HepG2 (cell line): ENCODE measurements around the gene XPC. TPM values are rescaled to one million over a fixed set of nuclear protein-coding genes. Genes with fewer than 3 reads are reported as not detected.

Experiments used
- ATAC-seq: fragments of 200-7000 bp; cut with Tn5 transposase; 3 replicates; pipeline ENCODE4 v1.9.1; 2020; ENCODE audit warnings: mild to moderate bottlenecking, moderate library complexity
- BruUV-seq: library from RNA; stranded (reverse); fragments of 400-500 nt; replicated peaks from 2 replicates; lab custom pipeline; 2021; lab: Mats Ljungman, UMichigan
- CTCF ChIA-PET: fragments of 300-600 bp; formaldehyde crosslinking; extraction: SDS; loops from one replicate; lab custom pipeline; 2021; ENCODE audit warnings: low total read pairs, inconsistent platforms, low intra/inter-chr PET ratio; lab: Yijun Ruan, JAX
- POLR2A ChIA-PET: fragments of 350-600 bp; sonication (Branson Sonifier 250); formaldehyde crosslinking; loops from one replicate; lab custom pipeline; 2020; ENCODE audit warnings: antibody characterized with exemption, inconsistent platforms; lab: Yijun Ruan, JAX
- DNase-seq: peaks from one replicate; pipeline ENCODE4 v3.0.0-alpha.2; 2015; ENCODE audit warnings: low spot score
- FAIRE-seq: peaks from 3 replicates; lab custom pipeline; 2011; peaks lifted over from hg19 to GRCh38; lab: Jason Lieb, UNC
- H2AFZ ChIP-seq: one replicate; pipeline ENCODE4 v1.6.1; 2011; ENCODE audit warnings: low read length, inconsistent platforms
- H3K27ac ChIP-seq: fragments of 300-600 bp; 3 replicates; pipeline ENCODE4 v1.8.0; 2011; ENCODE audit warnings: mixed run types, mild to moderate bottlenecking, mixed read lengths, low read length, inconsistent platforms; ENCODE audit not compliant: insufficient read depth; ENCODE audit errors: extremely low read length
- H3K27me3 ChIP-seq, 2 experiments: fragments of 200-600 bp in 1 of 2; 2 replicates in 1 of 2; 3 replicates in 1 of 2; pipeline versions ENCODE4 v1.6.0 to v1.8.0; 2011; ENCODE audit warnings: low read length in 2 of 2, mild to moderate bottlenecking in 2 of 2, moderate library complexity in 2 of 2, inconsistent platforms in 1 of 2; ENCODE audit not compliant: insufficient read depth in 2 of 2, control insufficient read depth in 1 of 2
- H3K36me3 ChIP-seq, 2 experiments: fragments of 200-600 bp in 1 of 2; replicated peaks in 1 of 2; 2 replicates in 1 of 2; 3 replicates in 1 of 2; pipeline versions ENCODE4 v1.5.1 to v1.8.0; 2011; ENCODE audit warnings: low read length in 2 of 2, inconsistent platforms in 1 of 2; ENCODE audit not compliant: insufficient read depth in 2 of 2, control insufficient read depth in 1 of 2
- H3K4me1 ChIP-seq: 2 replicates; pipeline ENCODE4 v1.5.1; 2012; ENCODE audit warnings: low read length, inconsistent platforms; ENCODE audit not compliant: insufficient read depth
- H3K4me2 ChIP-seq: 2 replicates; pipeline ENCODE4 v1.6.0; 2011; ENCODE audit warnings: low read depth, low read length, inconsistent platforms
- H3K4me3 ChIP-seq, 3 experiments: fragments of 200-600 bp in 1 of 3; sonication (generic), shearing (Covaris generic) in 1 of 3; replicated peaks in 1 of 3; 2 replicates each; pipeline ENCODE4 v1.5.1; 2011 to 2016; ENCODE audit warnings: low read length in 3 of 3, inconsistent platforms in 2 of 3, low read depth in 2 of 3, mild to moderate bottlenecking in 2 of 3, control low read depth in 1 of 3, mixed read lengths in 1 of 3; ENCODE audit not compliant: insufficient read depth in 1 of 3
- H3K79me2 ChIP-seq: one replicate; pipeline ENCODE4 v1.6.1; 2011; ENCODE audit warnings: low read length, inconsistent platforms; ENCODE audit not compliant: insufficient read depth
- H3K9ac ChIP-seq: 2 replicates; pipeline ENCODE4 v1.6.0; 2011; ENCODE audit warnings: mild to moderate bottlenecking, low read depth, low read length, inconsistent platforms; ENCODE audit not compliant: insufficient read depth
- H3K9me3 ChIP-seq: 2 replicates; pipeline ENCODE4 v1.5.1; 2012; ENCODE audit warnings: mild to moderate bottlenecking, low read length
- H4K20me1 ChIP-seq: 2 replicates; pipeline ENCODE4 v1.6.0; 2011; ENCODE audit warnings: inconsistent platforms, mild to moderate bottlenecking, low read length, moderate library complexity; ENCODE audit not compliant: insufficient read depth
- AGO2 ChIP-seq: fragments of 200-400 bp; formaldehyde crosslinking; optimal IDR thresholded peaks from 2 replicates; pipeline ENCODE3; 2017; ENCODE audit warnings: mild to moderate bottlenecking, low read depth, low read length, moderate library complexity
- EHMT2 ChIP-seq: fragments of 200-600 bp; sonication (generic); IDR thresholded peaks from 2 replicates; pipeline ENCODE4 v1.7.0; 2017; ENCODE audit warnings: antibody characterized with exemption, low read depth, low read length, borderline replicate concordance
- MXI1 ChIP-seq: IDR thresholded peaks from 3 replicates; pipeline ENCODE4 v1.6.1; 2012; ENCODE audit warnings: low read depth, low read length, inconsistent platforms, borderline replicate concordance
- ONECUT2 ChIP-seq: sonication (generic); formaldehyde crosslinking; IDR thresholded peaks from 2 replicates; pipeline ENCODE4 v1.4.0; 2020; ENCODE audit warnings: missing genetic modification reagents
- STAG1 ChIP-seq: sonication (generic); formaldehyde crosslinking; IDR thresholded peaks from 2 replicates; pipeline ENCODE4 v1.4.0; 2020; ENCODE audit warnings: missing genetic modification reagents
- ZFP36 ChIP-seq: fragments of 150-350 bp; IDR thresholded peaks from 2 replicates; pipeline ENCODE4 v1.6.1; 2018; ENCODE audit warnings: borderline replicate concordance, low read length, low read depth; ENCODE audit not compliant: partially characterized antibody
- ZNF292 ChIP-seq: sonication (generic); formaldehyde crosslinking; IDR thresholded peaks from 2 replicates; pipeline ENCODE4 v1.8.1; 2022; ENCODE audit warnings: mild to moderate bottlenecking, low read depth, missing genetic modification reagents, borderline replicate concordance
- ZNF768 ChIP-seq: sonication (generic); formaldehyde crosslinking; IDR thresholded peaks from 2 replicates; pipeline ENCODE4 v1.4.0; 2020; ENCODE audit warnings: missing genetic modification reagents
- WGBS: methylation state at CpG from one replicate; pipeline ENCODE4 v1.1.6; 2017; ENCODE audit warnings: low lambda C conversion rate; 5-methylcytosine and 5-hydroxymethylcytosine counted together
- in situ Hi-C: cut with HindIII; loops from 2 replicates; pipeline ENCODE4 v1.10.0; 2017; ENCODE audit warnings: low pct_unique_long_range_greater_than_20kb; ENCODE audit not compliant: extremely low pct_ligation_motif_present
- intact Hi-C: fragments of 100-400 bp; cut with micrococcal nuclease; formaldehyde crosslinking; loops from one replicate; pipeline ENCODE4 v1.10.0; 2022; ENCODE audit not compliant: unreplicated experiment
- polyA plus RNA-seq, 8 experiments: library from polyadenylated mRNA; depleted of rRNA in 3 of 8; stranded (reverse) in 7 of 8; unstranded in 1 of 8; fragments of >200 nt; fragmentation: Illumina TruSeq in 4 of 8; extraction: Trizol in 4 of 8; gene quantifications; 2 replicates each; pipeline versions ENCODE4 v1.2.1 to v1.2.3, GENCODE V29; 2011 to 2016; ENCODE audit warnings: low read depth in 4 of 8, missing spikeins in 1 of 8, mixed read lengths in 1 of 8; ENCODE audit not compliant: insufficient read depth in 1 of 8
- total RNA-seq, 5 experiments: library from RNA; depleted of rRNA; stranded (reverse); fragments of >200 nt; fragmentation: Illumina TruSeq; extraction: Trizol; gene quantifications; 2 replicates each; pipeline ENCODE4 v1.2.3, GENCODE V29; 2016; ENCODE audit warnings: low read depth in 1 of 5
- TF ChIP-seq, protein P1 (sequence below): sonication (generic); formaldehyde crosslinking; IDR thresholded peaks from 2 replicates; pipeline ENCODE4 v1.5.0; 2020; ENCODE audit warnings: mild to moderate bottlenecking, missing genetic modification reagents, moderate library complexity
- TF ChIP-seq, protein P2 (sequence below): sonication (generic); formaldehyde crosslinking; IDR thresholded peaks from 2 replicates; pipeline ENCODE4 v1.4.0; 2020; ENCODE audit warnings: missing genetic modification reagents
- TF ChIP-seq, protein P3 (sequence below): sonication (generic); formaldehyde crosslinking; IDR thresholded peaks from 2 replicates; pipeline ENCODE4 v1.5.0; 2020; ENCODE audit warnings: missing genetic modification reagents
- TF ChIP-seq, protein P4 (sequence below): sonication (generic); formaldehyde crosslinking; IDR thresholded peaks from 2 replicates; pipeline ENCODE4 v1.5.0; 2020; ENCODE audit warnings: mild to moderate bottlenecking, missing genetic modification reagents, borderline replicate concordance

Gene XPC
- total and polyA plus RNA-seq, 2 of the 13 experiments (the other 11 are each of a cell fraction or from before 2014, with no cell fraction given), result 9.4 to 24.1 TPM

DNA sequence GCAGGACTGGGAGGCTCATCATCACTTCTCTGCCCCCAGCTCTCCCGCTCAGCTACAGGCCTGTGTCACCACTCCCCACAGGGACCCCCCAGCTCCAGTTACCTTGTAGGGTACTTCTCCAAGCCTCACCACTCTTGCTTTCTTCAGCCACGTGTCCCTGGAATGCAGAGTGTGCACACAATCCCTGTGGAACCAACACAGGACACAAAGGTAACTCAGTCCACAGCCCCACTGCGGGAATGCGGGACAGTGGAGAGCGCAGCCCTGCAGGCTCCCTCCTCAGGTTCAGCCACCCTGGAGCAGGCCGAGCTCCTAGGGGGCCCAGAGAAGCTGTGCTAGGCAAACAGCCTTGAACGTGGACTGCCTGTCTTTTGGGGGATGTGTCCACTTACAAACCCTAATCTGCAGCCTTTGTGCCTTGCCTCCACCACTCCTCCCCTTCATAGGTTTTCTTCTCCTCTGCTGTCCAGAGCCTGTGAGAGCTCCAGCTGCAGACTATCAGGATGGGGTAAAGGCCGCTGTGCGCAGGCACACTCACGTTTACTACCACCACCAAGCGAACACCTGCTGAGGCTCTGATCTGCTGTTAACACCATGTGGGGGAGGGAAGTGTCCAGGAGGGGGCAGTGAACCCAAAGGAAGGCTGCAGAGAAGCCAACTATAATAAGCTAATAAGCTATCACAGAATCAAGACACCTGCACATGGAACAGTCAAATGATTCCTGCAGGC lies 26.0 kb downstream of the XPC start:
- H3K4me2 ChIP-seq, result no peak overlapping the region
- FAIRE-seq, result no peak
- ChIA-PET CTCF (no interaction called here), POLR2A (no interaction called here)
- peaks cover 18 to 44% of the 10 kb centered on the region in 2 experiments for H3K36me3 ChIP-seq
- H2AFZ ChIP-seq, result no peak overlapping the region
- peak; percentile 53 for ATAC-seq
- intact Hi-C loops (no loop called here), in situ Hi-C loops (no loop called here)
- H3K27me3 ChIP-seq, result no peaks in the 10 kb centered on the region
- H3K9ac ChIP-seq, result no peak overlapping the region
- no peak overlapping the region for H3K4me3 ChIP-seq
- no peak for DNase-seq
- over 99% methylated on average over 8 of the region's 11 CpGs for WGBS
- no peaks in the 10 kb centered on the region for H4K20me1 ChIP-seq
- H3K4me1 ChIP-seq, result no peaks in the 10 kb centered on the region
- no peaks in the 10 kb centered on the region for H3K79me2 ChIP-seq
- H3K27ac ChIP-seq, result no peak overlapping the region
- H3K9me3 ChIP-seq, result no peaks in the 10 kb centered on the region
- no TSS peak for BruUV-seq
- TF ChIP-seq, protein P1, sequence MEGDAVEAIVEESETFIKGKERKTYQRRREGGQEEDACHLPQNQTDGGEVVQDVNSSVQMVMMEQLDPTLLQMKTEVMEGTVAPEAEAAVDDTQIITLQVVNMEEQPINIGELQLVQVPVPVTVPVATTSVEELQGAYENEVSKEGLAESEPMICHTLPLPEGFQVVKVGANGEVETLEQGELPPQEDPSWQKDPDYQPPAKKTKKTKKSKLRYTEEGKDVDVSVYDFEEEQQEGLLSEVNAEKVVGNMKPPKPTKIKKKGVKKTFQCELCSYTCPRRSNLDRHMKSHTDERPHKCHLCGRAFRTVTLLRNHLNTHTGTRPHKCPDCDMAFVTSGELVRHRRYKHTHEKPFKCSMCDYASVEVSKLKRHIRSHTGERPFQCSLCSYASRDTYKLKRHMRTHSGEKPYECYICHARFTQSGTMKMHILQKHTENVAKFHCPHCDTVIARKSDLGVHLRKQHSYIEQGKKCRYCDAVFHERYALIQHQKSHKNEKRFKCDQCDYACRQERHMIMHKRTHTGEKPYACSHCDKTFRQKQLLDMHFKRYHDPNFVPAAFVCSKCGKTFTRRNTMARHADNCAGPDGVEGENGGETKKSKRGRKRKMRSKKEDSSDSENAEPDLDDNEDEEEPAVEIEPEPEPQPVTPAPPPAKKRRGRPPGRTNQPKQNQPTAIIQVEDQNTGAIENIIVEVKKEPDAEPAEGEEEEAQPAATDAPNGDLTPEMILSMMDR (CRISPR knock-in tag), result peak; percentile 36
- TF ChIP-seq ONECUT2, result no peak
- TF ChIP-seq STAG1 (CRISPR knock-in tag), result 0 out of 2 replicates have a peak, but pooled peaks have one; percentile 11
- TF ChIP-seq, protein P2, sequence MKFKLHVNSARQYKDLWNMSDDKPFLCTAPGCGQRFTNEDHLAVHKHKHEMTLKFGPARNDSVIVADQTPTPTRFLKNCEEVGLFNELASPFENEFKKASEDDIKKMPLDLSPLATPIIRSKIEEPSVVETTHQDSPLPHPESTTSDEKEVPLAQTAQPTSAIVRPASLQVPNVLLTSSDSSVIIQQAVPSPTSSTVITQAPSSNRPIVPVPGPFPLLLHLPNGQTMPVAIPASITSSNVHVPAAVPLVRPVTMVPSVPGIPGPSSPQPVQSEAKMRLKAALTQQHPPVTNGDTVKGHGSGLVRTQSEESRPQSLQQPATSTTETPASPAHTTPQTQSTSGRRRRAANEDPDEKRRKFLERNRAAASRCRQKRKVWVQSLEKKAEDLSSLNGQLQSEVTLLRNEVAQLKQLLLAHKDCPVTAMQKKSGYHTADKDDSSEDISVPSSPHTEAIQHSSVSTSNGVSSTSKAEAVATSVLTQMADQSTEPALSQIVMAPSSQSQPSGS (CRISPR knock-in tag), result no peak
- TF ChIP-seq ZNF292 (CRISPR knock-in tag), result no peak
- TF ChIP-seq, protein P3, sequence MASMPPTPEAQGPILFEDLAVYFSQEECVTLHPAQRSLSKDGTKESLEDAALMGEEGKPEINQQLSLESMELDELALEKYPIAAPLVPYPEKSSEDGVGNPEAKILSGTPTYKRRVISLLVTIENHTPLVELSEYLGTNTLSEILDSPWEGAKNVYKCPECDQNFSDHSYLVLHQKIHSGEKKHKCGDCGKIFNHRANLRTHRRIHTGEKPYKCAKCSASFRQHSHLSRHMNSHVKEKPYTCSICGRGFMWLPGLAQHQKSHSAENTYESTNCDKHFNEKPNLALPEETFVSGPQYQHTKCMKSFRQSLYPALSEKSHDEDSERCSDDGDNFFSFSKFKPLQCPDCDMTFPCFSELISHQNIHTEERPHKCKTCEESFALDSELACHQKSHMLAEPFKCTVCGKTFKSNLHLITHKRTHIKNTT (CRISPR knock-in tag), result no peak
- 0 out of 2 replicates have a peak, but pooled peaks have one; percentile 13 for TF ChIP-seq ZNF768 (CRISPR knock-in tag)
- TF ChIP-seq, protein P4, sequence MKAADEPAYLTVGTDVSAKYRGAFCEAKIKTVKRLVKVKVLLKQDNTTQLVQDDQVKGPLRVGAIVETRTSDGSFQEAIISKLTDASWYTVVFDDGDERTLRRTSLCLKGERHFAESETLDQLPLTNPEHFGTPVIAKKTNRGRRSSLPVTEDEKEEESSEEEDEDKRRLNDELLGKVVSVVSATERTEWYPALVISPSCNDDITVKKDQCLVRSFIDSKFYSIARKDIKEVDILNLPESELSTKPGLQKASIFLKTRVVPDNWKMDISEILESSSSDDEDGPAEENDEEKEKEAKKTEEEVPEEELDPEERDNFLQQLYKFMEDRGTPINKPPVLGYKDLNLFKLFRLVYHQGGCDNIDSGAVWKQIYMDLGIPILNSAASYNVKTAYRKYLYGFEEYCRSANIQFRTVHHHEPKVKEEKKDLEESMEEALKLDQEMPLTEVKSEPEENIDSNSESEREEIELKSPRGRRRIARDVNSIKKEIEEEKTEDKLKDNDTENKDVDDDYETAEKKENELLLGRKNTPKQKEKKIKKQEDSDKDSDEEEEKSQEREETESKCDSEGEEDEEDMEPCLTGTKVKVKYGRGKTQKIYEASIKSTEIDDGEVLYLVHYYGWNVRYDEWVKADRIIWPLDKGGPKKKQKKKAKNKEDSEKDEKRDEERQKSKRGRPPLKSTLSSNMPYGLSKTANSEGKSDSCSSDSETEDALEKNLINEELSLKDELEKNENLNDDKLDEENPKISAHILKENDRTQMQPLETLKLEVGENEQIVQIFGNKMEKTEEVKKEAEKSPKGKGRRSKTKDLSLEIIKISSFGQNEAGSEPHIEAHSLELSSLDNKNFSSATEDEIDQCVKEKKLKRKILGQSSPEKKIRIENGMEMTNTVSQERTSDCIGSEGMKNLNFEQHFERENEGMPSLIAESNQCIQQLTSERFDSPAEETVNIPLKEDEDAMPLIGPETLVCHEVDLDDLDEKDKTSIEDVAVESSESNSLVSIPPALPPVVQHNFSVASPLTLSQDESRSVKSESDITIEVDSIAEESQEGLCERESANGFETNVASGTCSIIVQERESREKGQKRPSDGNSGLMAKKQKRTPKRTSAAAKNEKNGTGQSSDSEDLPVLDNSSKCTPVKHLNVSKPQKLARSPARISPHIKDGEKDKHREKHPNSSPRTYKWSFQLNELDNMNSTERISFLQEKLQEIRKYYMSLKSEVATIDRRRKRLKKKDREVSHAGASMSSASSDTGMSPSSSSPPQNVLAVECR (CRISPR knock-in tag), result no peak
- peak; percentile 25 for TF ChIP-seq AGO2
- no peak for TF ChIP-seq MXI1
- no peak for TF ChIP-seq ZFP36
- TF ChIP-seq EHMT2, result no peak
